NCI-H1436 treated with DMSO at 0.1 percent for 48 hours (cell line): ENCODE measurements around the gene LRRK1.

Experiments used
- DNase-seq: peaks from one replicate; lab custom pipeline; 2025; lab: John Stamatoyannopoulos, UW

The LRRK1 gene

DNA sequence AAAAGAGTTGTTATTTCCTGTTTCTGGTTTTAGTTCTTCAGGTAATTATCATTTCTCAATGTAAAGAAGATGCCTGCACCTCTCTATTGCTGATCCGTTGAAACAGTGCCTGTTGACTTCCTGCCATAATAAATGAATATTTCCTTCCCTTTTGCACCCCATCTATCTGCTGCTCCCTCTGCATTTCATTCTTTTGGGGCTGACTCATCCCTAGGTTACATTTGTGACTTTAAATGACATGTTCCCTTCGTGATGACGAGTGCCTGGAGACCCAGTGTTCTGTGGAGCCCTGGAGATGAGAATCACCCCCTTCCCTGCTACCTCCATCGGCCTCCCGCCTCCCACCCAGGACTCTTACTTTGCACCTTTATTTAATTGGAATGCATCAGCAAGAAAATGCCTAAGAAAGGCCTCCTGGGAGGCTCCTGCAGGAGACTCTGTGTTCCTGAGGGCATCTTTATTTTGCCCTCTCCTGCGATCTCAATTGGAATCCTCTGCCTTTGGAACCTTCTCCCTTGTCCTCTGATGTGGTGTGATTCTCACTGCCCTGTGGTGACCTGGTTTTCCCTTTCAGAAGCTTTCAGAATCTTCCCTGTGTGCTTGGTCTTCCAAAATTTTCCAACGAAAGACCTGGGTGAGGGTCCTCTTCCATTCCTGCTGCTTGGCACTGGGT is 13.7 kb downstream of the LRRK1 start:
- DNase-seq = no peak

DNA sequence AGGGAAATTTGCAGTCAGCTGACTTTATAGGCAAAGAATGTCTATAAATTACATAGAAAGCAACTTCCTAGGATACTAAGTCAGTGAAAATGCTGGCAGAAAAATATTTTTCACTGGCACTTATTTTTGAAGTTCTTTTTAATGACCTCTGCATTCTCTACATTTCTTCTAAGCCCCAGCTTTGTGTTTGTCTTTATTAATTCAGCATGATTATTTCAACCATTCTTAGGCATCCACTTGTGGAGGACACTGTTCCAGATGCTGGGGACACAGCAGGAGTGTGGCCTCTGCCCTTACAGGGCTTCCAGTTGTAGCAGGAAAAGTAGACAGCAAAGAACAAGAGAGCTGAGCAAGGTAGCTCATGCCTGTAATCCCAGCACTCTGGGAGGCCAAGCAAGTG is 15.0 kb downstream of the LRRK1 start:
- no peak for DNase-seq

DNA sequence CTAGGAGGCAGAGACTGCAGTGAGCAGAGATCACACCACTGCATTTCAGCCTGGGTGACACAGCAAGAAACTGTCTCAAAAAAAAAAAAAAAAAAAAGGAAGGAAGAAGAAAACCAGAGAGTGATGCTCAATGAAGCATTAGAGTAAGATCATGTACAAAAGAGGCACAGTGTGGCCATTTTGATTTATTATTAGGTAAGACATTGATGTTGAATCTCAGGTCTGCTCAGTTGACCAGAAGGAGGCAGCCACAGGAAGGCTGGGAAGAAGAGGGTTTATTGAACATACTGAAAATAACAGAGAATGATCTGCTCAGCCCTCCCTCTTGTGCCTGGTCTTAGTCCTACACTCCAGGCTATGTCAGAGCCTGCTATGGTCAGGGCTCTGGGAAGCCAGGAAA is 15.6 kb downstream of the LRRK1 start:
- no peak for DNase-seq

DNA sequence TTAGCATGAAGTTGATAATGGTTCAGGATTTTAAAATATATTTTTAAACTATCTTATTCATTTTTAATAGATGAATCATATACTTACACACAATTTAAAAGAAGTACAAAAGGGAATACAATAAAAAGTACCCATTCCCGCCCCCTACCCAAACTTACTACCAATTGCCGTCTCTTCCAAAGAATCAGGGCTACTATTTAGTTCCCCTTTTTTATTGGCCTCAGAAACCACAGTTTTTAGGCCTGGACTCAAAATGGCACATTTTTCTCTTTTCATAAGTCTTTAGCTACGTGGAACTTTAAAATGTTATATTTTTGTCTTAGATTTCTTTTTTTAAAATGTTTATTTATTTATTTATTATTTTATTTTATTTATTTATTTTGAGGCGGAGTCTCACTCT is 18.0 kb downstream of the LRRK1 start:
- no peak for DNase-seq

DNA sequence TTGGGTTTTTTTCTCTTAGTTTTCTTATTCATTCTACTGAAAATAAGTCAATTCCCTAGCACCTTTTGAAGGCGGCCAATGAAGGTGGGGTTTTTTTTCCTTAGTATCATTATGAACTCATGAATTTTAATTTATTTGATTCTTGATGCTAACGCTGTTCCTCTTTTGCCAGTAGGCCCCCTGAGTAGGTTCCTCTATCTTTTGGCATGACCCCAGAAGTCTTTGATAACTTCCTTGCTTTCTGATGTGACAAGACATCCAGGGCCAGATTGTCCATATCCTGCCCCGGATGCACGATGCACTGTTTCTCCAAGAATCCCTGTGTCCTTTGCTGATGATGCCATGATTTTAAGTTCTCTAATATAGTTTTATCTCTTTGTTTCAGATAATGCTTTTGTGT is 20.6 kb downstream of the LRRK1 start:
- DNase-seq = no peak

DNA sequence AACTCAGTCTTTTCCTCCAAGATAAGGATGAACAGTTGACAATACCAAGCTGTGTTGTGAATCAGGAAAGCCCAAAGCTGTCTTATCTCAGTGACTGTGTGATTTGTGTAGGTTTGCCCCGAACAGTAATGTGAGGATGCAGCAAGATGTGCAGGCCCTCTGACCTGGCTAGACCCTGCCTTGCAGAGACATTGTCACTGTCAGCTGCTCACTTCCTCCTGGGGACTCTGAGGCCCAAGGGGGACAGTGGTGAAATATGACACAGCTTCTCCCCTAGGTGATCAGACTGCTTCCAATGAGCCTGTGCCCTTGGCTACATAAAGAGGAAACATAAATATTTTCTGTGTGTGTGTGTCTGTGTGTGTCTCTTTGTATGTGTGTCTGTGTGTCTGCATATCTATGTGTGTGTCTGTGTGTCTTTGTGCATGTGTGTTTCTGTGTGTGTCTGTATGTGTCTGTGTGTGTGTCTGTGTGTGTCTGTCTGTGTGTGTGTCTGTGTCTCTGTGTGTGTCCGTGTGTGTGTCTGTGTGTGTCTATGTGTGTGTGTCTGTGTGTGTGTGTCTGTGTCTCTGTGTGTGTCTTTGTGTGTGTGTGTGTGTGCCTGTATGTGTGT is 21.7 kb downstream of the LRRK1 start:
- DNase-seq = no peak

DNA sequence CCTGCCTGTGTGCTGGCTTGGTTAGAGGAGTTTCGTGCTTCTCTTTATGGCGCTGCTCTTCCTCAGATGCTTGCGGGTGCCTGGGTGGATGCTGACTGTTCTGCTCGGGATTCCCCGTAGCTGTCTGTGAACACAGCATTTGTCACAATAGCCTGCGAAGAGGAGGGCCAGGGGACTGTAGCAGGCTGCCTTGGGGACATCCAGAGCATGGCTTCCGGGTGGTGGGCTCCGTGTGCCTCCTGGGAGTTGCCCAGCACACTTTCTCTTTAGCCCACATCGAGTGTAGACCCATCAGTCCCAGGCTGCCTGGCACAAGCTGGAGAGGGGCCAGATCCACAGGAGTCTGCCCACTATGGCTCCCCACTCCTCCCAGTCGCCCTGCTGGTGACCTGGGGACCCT is 22.4 kb downstream of the LRRK1 start:
- DNase-seq = no peak

DNA sequence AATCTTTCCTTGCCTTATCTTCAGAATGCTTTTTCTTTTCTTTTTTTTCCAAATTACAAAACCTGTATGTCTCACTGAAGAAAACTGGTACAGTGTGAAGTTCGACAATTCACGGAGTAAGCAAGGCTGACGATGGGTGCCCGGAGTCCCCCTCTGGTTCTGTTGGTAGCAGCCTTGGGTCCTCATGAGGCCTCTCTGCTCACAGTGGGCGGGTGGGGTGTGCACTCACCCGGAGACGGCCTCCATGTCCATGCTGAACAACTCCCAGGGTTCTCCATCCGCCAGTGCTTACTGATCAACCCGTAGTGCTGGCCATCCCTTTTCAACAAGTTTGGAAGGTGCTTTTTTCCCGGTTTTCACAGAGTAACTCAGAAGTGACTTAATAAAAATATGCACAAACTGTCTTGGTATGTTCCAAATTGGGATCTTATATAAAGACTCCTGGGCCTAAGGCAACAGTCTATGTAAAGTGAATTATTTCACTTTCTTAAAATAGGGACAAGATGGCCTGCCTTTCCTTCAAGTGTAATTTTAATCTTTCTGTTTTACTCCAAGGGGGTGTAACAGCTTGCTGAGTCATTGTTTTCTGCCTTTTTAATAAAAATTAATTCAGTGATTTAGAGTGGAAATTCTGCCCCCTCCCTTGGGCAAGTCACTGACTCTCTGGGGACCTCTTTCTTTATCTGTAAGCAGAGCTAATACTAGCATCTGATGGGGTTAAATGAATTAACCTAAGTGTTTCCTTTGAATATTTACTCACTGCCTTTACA is 23.7 kb downstream of the LRRK1 start:
- DNase-seq = no peak

DNA sequence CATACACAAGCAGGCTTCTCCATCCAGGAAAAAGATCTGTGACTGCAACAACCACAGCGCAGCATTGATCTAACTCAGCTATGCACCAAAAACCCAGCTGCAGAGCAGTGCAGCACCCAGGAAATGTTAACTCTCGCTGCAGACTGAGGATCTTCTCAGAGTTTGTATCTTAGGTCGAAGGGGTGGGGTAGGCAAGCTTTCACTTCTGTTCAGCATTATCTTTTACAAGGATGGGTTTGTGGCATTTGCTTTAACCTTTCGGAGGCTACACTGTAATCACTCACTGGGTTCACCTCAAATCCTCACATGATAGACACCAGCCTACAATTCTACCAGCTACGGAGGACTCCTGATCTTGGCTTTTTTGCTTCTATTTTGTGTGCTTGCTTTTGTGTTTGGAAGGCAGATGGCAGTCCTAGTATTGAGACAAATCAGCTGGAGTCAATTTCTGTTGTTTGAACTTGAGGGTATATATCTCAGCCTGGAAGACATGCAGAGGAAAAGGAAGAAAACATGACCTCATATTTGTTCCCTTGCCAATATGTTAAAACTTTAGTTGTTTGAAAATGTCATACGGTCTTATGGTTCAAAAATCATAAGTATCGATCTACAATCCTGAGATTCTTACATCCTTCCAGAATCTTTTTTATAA is 25.2 kb downstream of the LRRK1 start:
- DNase-seq = no peak

DNA sequence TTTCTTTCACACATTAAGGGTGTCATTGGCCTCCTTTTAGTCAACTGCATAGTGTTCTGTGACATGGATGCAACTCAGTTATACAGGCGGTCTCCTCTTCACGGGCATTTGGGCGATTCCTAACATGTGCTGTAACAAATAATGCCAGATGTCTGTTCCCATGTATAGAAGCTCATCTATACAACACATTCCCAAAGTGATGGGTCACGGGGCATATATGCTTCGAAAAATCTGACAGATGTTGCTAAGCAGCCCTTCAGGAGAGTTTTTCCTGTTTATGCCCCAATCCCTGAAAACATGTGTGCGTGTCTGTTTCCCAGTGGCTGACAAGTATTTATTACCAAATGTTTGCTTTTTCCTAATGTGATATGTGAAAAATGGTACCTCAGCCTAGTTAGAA is 25.8 kb downstream of the LRRK1 start:
- DNase-seq = no peak

DNA sequence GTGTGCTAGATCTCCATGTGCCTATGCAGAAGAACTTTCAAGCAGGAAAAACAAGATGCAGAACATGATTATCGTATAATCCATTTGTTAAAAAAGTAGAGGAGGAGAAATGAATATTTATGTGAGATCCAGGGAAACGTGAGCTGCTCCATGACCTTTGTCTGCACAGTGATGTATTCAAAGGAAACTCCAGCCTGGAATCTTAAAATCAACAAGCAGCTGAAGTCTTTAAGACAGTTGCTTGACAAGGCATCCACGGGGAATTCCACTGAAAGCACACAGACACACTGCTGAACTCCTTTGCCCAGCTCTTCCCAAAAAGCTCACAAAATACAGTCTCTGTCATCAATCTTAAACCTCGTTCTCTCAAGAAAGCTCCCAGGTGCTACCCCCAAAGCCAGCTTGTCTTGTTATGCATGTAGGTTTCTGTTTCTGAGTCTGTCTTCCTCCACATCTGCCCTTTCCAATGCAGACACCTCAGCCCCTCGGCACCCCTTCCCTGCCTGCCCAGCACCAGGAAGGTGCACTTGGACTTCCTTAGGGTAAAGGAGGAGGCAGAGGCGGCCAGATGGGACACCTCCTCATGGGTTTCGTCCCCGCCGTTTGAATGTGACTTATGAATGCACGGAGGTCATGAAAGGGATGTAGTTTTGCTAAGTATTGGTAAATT is 28.7 kb downstream of the LRRK1 start:
- DNase-seq = no peak

DNA sequence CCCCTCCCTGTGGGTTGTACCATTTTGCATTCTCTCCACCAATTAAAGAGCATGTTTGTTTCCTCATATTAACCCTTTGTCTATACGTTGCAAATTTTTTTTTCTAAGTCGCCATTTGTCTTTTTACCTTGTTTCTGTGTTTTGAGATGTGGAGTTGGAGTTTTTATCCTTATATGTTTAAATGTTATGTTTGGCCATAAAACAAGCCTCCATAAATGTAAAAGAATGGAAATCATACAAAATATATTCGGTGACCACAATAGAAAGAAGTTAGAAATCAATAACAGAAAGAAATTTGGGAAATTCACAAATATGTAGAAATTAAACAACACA is 29.2 kb downstream of the LRRK1 start:
- no peak for DNase-seq

DNA sequence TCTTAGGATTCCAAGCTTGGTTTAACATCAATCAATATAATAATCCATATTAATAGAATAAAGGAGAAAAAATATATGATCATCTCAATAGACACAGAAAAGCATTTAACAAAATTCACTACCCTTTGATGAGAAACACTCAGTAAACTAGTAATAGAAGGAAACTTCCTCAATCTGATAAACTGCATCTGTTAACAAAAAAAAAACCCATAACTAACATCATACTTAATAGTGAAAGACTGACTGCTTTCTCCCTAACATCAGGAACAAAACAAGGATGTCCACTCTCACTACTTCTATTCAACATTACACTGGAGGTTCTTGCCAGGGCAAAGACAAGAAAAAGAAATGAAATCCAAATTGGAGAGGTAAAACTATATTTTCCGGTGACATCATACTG is 30.5 kb downstream of the LRRK1 start:
- DNase-seq = no peak

DNA sequence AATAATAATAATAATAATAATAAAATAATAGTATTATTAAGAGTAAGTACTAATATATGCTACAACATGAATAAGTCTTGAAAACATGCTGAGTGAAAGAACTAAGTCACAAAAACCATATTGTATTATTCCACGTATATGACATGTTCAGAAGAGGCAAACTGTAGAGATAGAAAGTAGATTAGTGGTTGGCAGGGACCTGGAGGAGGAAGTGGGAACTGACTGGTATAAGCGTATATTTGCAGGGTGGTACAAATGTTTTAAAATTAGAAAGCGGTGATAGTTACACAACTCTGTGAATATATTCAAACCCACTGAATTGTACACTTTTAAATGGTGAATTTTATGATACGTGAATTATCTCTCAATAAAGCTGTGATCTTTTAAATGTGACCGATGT is 32.8 kb downstream of the LRRK1 start:
- DNase-seq = no peak

DNA sequence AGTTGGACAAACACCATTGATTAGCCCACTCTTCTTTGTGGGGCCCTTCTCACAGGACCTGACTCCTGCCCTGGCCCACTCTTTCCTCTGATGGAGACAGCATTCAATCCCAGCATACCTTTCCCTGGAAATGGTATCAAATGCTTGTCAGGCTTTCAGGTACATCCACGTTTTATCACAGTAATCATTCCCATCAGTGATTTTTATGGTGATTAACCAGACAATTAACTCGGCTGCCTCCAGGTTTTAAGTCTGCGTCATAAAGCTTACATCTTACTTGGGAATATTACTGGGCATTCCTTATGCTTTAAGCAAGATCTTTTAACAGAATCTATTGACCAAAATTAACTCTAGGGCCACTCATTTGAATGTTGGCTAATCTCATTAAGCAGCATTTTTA is 33.4 kb downstream of the LRRK1 start:
- DNase-seq = no peak

DNA sequence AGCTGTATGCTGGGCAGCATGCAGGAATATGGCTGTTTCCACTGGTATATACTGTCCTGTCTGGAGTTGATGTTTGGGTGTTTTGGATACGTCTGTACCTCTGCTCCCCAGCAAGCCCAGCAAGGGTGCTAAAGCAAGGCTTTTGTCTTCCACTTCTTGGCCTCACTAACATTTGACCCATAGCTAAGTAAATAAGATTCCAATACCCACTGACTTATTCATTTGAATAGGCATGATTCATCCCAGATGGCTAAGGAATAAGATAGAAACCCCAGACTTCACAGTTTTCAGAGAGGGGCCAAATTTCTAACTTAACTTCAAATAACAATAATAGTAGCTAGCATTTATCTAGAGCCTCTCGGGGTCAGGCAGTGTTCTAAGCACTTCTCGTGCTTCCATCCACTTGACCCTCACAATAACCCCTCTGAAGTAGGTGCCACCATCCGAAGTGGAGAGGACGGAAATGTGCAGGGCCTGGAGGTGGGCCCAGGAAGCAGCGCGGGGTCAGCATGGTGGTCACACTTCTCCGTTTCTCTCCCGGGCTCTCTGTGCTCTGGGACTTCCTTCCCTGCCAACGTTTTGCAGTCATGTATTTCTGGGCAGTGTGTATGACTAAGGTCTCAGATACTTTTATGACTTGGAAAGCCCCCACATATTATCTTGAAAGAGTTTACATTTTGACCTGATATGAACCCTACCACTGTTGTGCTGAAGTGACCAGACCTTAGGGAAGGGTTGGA is 39.3 kb downstream of the LRRK1 start:
- DNase-seq = no peak

DNA sequence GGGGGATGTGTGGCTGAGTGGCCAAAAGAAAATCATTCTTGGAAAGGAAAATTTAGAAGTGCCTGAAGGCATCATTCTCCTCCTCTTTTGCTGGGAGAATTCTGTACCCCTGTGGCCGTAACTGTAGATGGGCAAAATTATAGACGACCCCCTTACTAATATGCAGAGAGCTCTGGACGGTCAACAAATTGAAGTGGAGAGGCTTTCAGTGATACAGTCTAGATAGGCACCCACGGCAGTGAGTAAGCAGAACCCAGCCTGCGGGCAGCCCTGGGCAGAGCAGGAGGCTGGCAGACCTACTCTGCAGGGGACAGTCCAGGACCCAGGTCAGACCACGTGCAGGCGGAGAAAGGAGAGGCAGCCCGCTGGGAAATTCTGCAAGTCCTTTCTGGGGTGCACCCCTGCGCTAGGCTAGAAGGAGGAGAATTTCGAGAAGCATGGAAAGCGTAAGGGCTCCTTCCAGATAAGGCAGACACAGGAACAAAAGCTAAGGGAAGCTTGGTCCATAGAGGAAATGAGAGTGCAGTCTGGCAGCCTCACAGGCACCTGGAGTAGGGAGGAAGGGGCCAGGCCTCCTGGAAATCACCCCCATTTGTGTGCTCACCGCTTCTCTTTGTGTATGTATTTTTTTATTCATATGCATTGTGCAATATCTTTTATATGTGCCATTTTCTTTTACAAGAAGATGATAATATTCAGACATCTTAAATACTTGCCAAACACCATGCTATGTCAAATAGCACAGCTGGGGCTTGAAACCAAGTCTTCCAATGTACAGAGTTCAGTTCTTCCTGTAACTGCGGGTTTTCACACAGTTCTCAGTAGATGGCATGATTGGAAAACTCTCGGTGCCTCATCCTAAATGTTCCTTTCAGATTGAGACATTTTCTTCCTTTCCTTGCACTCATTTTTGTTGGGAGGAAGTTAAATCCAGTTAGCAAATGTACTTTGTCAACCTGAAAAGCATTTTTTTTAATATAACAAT is 40.2 kb downstream of the LRRK1 start:
- DNase-seq = no peak

DNA sequence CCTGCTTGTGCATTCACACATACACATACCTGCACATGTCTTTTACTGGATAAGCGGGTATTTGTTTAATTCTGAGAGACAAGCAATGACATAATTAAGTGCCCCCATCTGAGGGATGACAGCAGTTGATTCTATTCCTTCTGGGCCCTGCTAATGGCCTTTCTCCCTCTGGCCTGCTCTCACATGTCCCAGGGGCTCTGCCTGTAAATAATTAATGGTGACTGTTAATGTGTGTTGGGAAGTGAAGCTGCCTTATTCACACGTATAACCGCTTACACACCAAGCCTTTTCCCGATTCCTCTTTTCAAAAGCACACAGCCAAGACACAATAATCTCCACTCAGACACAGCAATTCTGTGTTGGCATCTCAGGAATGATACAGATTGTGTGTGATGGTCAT is 47.8 kb downstream of the LRRK1 start:
- no peak for DNase-seq

DNA sequence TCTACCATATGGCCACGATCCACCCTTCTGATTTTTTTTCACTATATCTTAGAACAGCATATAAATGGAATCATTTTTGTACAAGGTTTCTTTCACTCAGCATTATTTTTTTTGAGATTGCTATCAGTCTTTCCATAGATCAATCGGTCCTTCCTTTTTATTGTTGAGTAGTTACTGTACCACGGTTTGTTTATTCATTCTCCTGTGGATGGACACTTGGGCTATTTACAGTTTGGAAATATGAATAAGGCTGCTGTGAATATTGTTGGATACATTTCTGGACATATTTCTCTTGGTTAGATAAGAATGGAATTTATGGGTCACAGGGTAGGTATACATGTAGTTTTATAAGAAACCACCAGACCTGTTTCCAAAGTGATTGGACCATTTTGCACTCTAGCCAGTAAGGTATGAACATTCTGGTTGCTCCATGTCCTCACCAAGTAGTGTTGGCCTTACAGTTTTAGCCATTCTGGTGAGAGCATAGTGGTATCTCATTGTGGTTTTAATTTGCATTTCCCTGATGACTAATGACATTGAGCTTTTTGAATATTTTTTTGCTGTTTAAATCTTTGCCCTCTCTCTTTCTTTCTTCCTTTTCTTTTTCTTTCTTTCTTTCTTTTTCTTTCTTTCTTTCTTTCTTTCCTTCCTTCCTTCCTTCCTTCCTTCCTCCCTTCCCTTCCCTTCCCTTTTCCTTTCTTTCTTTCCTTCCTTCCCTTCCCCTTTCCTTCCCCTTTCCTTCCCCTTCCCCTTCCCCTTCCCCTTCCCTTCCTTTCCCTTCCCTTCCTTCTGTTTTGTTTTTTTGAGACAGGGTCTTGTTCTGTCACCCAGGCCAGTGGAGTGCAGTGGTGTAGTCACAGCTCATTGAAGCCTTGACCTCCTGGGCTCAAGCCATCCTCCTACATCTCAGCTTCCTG is 49.2 kb downstream of the LRRK1 start:
- no peak for DNase-seq

DNA sequence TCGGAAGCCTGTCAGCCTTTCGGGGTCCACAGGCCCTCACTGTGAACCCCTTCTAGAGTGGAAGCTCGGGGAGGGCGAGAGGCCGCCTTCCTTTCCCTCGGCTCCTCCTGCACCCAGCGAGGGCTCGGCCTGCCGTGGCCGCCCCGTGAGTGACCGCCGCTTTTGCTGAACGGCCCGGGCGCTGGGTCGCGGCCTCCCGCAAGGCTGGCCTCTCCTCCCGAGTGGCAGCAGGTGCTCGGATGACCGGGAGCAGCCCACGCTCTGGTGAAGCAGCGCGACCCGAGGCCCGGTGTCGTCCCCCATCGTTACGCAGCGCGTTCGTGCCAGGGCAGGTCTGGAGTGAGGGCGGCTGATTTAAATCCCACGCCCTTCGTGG is 53.8 kb downstream of the LRRK1 start:
- DNase-seq = no peak
